SK-N-SH treated with all-trans-retinoic acid at 6 μM for 48 hours (cell line): ENCODE measurements around the gene MEG3.

Experiments
- ATAC-seq: fragments of 200-7000 bp; cut with Tn5 transposase; 3 replicates; pipeline ENCODE4 v1.9.1; 2020; ENCODE audit warnings: mild to moderate bottlenecking, moderate library complexity
- ARNTL ChIP-seq: fragments of 450-650 bp; formaldehyde crosslinking; IDR thresholded peaks from 2 replicates; pipeline ENCODE4 v1.5.0; 2020; ENCODE audit warnings: low read depth, mild to moderate bottlenecking, moderate library complexity, borderline replicate concordance
- BACH2 ChIP-seq: fragments of 250-450 bp; sonication (Bioruptor Pico); IDR thresholded peaks from 2 replicates; pipeline ENCODE4 v1.9.0; 2021; ENCODE audit warnings: mild to moderate bottlenecking, borderline replicate concordance
- ESRRG ChIP-seq: fragments of 250-450 bp; sonication (Bioruptor Pico); IDR thresholded peaks from 2 replicates; pipeline ENCODE4 v1.6.1; 2021; ENCODE audit warnings: mild to moderate bottlenecking
- ISL1 ChIP-seq: fragments of 250-450 bp; sonication (Bioruptor Pico); IDR thresholded peaks from 2 replicates; pipeline ENCODE4 v2.1.2; 2022; ENCODE audit warnings: mild to moderate bottlenecking, moderate library complexity
- PPARA ChIP-seq: fragments of 250-450 bp; sonication (Bioruptor Pico); IDR thresholded peaks from 2 replicates; pipeline ENCODE4 v1.5.0; 2020; ENCODE audit warnings: mild to moderate bottlenecking, borderline replicate concordance
- RARB ChIP-seq: fragments of 250-450 bp; sonication (Bioruptor Pico); IDR thresholded peaks from 2 replicates; pipeline ENCODE4 v1.8.0; 2021; ENCODE audit warnings: mild to moderate bottlenecking, moderate library complexity
- SNAI2 ChIP-seq: fragments of 250-450 bp; sonication (Bioruptor Pico); IDR thresholded peaks from 2 replicates; pipeline ENCODE4 v1.5.0; 2020; ENCODE audit warnings: mild to moderate bottlenecking, moderate library complexity
- TCF4 ChIP-seq: fragments of 250-450 bp; sonication (Bioruptor Pico); IDR thresholded peaks from 2 replicates; pipeline ENCODE4 v1.8.0; 2021; ENCODE audit warnings: mild to moderate bottlenecking, moderate library complexity, borderline replicate concordance
- ZC3H10 ChIP-seq: fragments of 250-450 bp; sonication (Bioruptor Pico); IDR thresholded peaks from 2 replicates; pipeline ENCODE4 v1.5.1; 2021; ENCODE audit warnings: mild to moderate bottlenecking, moderate library complexity
- ZFP3 ChIP-seq: fragments of 250-450 bp; sonication (Bioruptor Pico); IDR thresholded peaks from 2 replicates; pipeline ENCODE4 v1.5.0; 2020; ENCODE audit warnings: mild to moderate bottlenecking, moderate library complexity
- ZFP30 ChIP-seq: fragments of 450-650 bp; formaldehyde crosslinking; IDR thresholded peaks from 2 replicates; pipeline ENCODE4 v1.5.0; 2022; ENCODE audit warnings: mild to moderate bottlenecking, moderate library complexity
- ZNF565 ChIP-seq: fragments of 450-650 bp; formaldehyde crosslinking; conservative IDR thresholded peaks from 2 replicates; pipeline ENCODE4 v1.5.0; 2020; ENCODE audit warnings: low read depth, mild to moderate bottlenecking, moderate library complexity
- ZNF8 ChIP-seq: fragments of 450-650 bp; formaldehyde crosslinking; IDR thresholded peaks from 2 replicates; pipeline ENCODE4 v1.5.0; 2020; ENCODE audit warnings: mild to moderate bottlenecking, moderate library complexity
- TF ChIP-seq, protein P1 (sequence below): fragments of 250-450 bp; sonication (Bioruptor Pico); IDR thresholded peaks from 2 replicates; pipeline ENCODE4 v1.5.1; 2020; ENCODE audit warnings: low read depth, mild to moderate bottlenecking, moderate library complexity
- TF ChIP-seq, protein P2 (sequence below): fragments of 250-450 bp; sonication (Bioruptor Pico); IDR thresholded peaks from 2 replicates; pipeline ENCODE4 v1.8.0; 2021; ENCODE audit warnings: low read depth, mild to moderate bottlenecking, moderate library complexity, borderline replicate concordance
- TF ChIP-seq, protein P3 (sequence below): fragments of 250-450 bp; sonication (Bioruptor Pico); IDR thresholded peaks from 2 replicates; pipeline ENCODE4 v1.8.0; 2020; ENCODE audit warnings: mild to moderate bottlenecking, moderate library complexity, borderline replicate concordance
- TF ChIP-seq, protein P4 (sequence below): fragments of 250-450 bp; sonication (Bioruptor Pico); IDR thresholded peaks from 2 replicates; pipeline ENCODE4 v1.5.1; 2021; ENCODE audit warnings: mild to moderate bottlenecking, moderate library complexity

The MEG3 gene

GRCh38 chr14:100884456-100884855, 58.5 kb downstream of the MEG3 start (continued):
- TF ChIP-seq, protein P1, sequence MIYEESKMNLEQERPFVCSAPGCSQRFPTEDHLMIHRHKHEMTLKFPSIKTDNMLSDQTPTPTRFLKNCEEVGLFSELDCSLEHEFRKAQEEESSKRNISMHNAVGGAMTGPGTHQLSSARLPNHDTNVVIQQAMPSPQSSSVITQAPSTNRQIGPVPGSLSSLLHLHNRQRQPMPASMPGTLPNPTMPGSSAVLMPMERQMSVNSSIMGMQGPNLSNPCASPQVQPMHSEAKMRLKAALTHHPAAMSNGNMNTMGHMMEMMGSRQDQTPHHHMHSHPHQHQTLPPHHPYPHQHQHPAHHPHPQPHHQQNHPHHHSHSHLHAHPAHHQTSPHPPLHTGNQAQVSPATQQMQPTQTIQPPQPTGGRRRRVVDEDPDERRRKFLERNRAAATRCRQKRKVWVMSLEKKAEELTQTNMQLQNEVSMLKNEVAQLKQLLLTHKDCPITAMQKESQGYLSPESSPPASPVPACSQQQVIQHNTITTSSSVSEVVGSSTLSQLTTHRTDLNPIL: no peak
- TF ChIP-seq ESRRG: no peak
- no peak for TF ChIP-seq ZFP30
- TF ChIP-seq RARB (CRISPR knock-in tag): no peak
- no peak for TF ChIP-seq ISL1 (CRISPR knock-in tag)
- TF ChIP-seq, protein P2, sequence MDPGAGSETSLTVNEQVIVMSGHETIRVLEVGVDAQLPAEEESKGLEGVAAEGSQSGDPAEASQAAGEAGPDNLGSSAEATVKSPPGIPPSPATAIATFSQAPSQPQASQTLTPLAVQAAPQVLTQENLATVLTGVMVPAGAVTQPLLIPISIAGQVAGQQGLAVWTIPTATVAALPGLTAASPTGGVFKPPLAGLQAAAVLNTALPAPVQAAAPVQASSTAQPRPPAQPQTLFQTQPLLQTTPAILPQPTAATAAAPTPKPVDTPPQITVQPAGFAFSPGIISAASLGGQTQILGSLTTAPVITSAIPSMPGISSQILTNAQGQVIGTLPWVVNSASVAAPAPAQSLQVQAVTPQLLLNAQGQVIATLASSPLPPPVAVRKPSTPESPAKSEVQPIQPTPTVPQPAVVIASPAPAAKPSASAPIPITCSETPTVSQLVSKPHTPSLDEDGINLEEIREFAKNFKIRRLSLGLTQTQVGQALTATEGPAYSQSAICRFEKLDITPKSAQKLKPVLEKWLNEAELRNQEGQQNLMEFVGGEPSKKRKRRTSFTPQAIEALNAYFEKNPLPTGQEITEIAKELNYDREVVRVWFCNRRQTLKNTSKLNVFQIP (CRISPR knock-in tag): no peak
- no peak for TF ChIP-seq ARNTL (CRISPR knock-in tag)

DNA sequence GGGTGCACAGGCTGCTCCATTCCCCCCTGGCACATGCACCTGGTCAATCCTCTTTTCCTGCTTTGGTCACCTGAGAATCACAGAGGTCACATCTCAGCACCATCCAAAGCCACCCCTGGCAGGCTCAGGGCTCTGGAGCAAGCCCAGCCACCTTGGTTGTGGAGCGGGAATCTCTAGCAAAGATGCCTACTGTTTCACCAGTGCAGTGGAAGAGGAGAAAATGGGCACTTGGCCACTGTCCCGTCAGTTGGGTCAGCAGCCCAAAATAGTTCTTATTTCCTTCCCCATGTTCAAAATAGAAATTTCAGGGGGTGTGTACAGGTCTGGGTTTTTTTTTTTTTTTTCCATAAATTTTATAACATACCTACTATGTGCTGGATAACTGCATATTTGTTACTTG, 59.3 kb downstream of the MEG3 start:
- ATAC-seq: no peak

GRCh38 chr14:100885617-100886016, 59.7 kb downstream of the MEG3 start:
- TF ChIP-seq PPARA: no peak
- TF ChIP-seq ZC3H10 (CRISPR knock-in tag): no peak
- no peak for TF ChIP-seq ZFP3
- TF ChIP-seq, protein P2 (CRISPR knock-in tag): no peak
- no peak for TF ChIP-seq BACH2 (CRISPR knock-in tag)
- no peak for TF ChIP-seq ARNTL (CRISPR knock-in tag)
- TF ChIP-seq, protein P3, sequence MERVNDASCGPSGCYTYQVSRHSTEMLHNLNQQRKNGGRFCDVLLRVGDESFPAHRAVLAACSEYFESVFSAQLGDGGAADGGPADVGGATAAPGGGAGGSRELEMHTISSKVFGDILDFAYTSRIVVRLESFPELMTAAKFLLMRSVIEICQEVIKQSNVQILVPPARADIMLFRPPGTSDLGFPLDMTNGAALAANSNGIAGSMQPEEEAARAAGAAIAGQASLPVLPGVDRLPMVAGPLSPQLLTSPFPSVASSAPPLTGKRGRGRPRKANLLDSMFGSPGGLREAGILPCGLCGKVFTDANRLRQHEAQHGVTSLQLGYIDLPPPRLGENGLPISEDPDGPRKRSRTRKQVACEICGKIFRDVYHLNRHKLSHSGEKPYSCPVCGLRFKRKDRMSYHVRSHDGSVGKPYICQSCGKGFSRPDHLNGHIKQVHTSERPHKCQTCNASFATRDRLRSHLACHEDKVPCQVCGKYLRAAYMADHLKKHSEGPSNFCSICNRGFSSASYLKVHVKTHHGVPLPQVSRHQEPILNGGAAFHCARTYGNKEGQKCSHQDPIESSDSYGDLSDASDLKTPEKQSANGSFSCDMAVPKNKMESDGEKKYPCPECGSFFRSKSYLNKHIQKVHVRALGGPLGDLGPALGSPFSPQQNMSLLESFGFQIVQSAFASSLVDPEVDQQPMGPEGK: no peak
- TF ChIP-seq ESRRG: no peak
- TF ChIP-seq ZFP30: no peak
- TF ChIP-seq SNAI2 (CRISPR knock-in tag): no peak
- TF ChIP-seq TCF4 (CRISPR knock-in tag): no peak
- no peak for TF ChIP-seq ZNF565
- no peak for ATAC-seq

More for the DNA sequence above, 59.3 kb downstream of the MEG3 start:
- TF ChIP-seq ARNTL (CRISPR knock-in tag): no peak
- TF ChIP-seq ZNF8: no peak
- no peak for TF ChIP-seq SNAI2 (CRISPR knock-in tag)
- TF ChIP-seq, all 23 proteins: peak for 0

GRCh38 chr14:100887728-100888335, 61.9 kb downstream of the MEG3 start:
- ATAC-seq: no peak
- no peak for TF ChIP-seq ZNF8
- TF ChIP-seq, protein P3: no peak
- no peak for TF ChIP-seq BACH2 (CRISPR knock-in tag)
- TF ChIP-seq ESRRG: no peak

GRCh38 chr14:100888789-100889315, 62.9 kb downstream of the MEG3 start:
- TF ChIP-seq, protein P4, sequence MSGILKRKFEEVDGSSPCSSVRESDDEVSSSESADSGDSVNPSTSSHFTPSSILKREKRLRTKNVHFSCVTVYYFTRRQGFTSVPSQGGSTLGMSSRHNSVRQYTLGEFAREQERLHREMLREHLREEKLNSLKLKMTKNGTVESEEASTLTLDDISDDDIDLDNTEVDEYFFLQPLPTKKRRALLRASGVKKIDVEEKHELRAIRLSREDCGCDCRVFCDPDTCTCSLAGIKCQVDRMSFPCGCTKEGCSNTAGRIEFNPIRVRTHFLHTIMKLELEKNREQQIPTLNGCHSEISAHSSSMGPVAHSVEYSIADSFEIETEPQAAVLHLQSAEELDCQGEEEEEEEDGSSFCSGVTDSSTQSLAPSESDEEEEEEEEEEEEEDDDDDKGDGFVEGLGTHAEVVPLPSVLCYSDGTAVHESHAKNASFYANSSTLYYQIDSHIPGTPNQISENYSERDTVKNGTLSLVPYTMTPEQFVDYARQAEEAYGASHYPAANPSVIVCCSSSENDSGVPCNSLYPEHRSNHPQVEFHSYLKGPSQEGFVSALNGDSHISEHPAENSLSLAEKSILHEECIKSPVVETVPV (CRISPR knock-in tag): no peak
- TF ChIP-seq, protein P3: no peak
- TF ChIP-seq BACH2 (CRISPR knock-in tag): no peak
- no peak for ATAC-seq
